ENCODE data around the gene AIFM3. TPM values are rescaled to one million over a fixed set of nuclear protein-coding genes. Genes with fewer than 3 reads are reported as not detected.

Gene AIFM3
- total and polyA plus RNA-seq, 11 donors, result 0.25 to 3.0 (median 0.49) TPM; not detected in 2

DNA sequence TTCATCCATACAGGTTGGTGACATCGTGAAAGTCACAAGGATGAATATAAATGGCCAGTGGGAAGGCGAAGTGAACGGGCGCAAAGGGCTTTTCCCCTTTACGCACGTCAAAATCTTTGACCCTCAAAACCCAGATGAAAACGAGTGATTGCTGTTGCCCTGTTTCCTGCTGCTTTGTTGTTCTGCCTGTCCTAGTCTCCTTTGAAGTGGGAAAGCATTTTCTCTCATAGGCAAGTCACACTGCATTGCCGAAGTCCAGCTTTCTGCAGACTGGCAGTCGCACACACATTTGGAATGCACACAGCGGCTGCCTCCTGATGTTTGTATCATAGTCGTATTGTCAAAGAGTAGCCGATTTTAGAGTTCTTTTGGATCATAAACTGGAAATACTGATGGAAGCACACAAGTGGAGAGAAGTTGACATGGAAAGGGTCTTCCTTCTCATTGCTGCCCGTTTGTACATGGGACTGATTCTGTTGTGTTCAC is 17.3 kb upstream of the AIFM3 start:
- intact Hi-C loops (cut with DNase I), result loop anchor here in 1 of 10 donors (5.0 kb wide), 1 partner anchor 33 kb away; the partner anchor contains the start of gene LZTR1
- H3K36me3 ChIP-seq, result peaks cover 0 to 60% (median 40%) of the 10 kb centered on the region in 9 donors

DNA sequence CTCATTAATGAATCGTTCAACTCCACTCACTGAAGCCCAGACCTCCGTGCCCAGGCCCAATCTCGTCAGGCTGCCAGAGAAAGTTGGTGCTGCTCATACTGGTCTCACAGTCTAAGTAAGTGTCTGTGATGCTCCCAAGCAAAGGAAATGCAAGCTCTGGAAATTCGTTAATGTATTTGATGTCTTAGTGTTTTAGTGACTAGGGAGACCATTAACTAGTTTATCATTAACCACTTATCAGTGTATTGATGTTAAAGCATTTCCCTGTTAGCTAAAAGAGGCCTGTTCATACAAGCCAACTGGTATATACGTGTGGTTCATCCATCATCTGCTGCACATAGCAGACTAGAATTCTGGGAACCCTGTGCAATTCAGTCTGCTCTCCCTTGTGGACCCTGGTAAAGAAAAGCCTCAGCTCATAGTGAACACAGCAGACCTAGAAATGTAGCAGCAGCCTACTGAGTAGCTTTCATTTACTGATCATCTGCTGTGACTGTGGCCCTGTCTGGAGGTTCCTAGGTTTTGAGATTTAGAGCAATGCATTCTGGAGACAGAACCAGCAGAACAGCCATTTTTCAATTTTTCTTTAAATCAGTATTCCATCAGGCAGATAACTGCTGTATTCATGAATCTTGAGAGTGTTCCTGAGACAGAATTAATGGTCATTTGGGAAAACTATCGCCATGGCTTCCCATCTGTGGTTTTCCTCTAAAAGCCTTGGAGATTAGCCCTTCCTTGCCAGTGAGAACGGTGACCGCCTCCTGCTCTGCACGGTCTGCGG is 15.7 kb upstream of the AIFM3 start:
- WGBS, 4 donors, result 82 to 89% (median 88%) methylated on average over 10 of the region's 10 CpGs
- intact Hi-C loops (cut with DNase I), result no loop called here
- H3K4me1 ChIP-seq, result peaks cover 0 to 19% (median 6%) of the 10 kb centered on the region in 12 donors
- TF ChIP-seq POLR2A (IDR thresholded peaks at IDR 0.05), result no peak
- TF ChIP-seq, protein P1, sequence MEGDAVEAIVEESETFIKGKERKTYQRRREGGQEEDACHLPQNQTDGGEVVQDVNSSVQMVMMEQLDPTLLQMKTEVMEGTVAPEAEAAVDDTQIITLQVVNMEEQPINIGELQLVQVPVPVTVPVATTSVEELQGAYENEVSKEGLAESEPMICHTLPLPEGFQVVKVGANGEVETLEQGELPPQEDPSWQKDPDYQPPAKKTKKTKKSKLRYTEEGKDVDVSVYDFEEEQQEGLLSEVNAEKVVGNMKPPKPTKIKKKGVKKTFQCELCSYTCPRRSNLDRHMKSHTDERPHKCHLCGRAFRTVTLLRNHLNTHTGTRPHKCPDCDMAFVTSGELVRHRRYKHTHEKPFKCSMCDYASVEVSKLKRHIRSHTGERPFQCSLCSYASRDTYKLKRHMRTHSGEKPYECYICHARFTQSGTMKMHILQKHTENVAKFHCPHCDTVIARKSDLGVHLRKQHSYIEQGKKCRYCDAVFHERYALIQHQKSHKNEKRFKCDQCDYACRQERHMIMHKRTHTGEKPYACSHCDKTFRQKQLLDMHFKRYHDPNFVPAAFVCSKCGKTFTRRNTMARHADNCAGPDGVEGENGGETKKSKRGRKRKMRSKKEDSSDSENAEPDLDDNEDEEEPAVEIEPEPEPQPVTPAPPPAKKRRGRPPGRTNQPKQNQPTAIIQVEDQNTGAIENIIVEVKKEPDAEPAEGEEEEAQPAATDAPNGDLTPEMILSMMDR (IDR thresholded peaks at IDR 0.05), result no peak
- H3K27me3 ChIP-seq, result no peaks in the 10 kb centered on the region
- DNase-seq (no peak), ATAC-seq (no peak)
- peaks cover 0 to 60% (median 40%) of the 10 kb centered on the region in 9 donors for H3K36me3 ChIP-seq
- no peaks in the 10 kb centered on the region for H3K9me3 ChIP-seq
- H3K27ac ChIP-seq, result no peak overlapping the region
- no peak overlapping the region for H3K4me3 ChIP-seq

More for the DNA sequence above, 17.3 kb upstream of the AIFM3 start:
- Histone ChIP-seq H3K9me3 (no peaks in the 10 kb centered on the region), H3K4me3 (no peak overlapping the region), H3K27me3 (no peaks in the 10 kb centered on the region), H3K4me1 (peaks cover 0 to 31% (median 17%) of the 10 kb centered on the region in 12 donors), H3K27ac (no peak overlapping the region)
- TF ChIP-seq POLR2A (IDR thresholded peaks at IDR 0.05), result no peak
- TF ChIP-seq, protein P1 (IDR thresholded peaks at IDR 0.05), result no peak
- WGBS, 4 donors, result 84 to 88% (median 85%) methylated on average over 13 of the region's 13 CpGs
- DNase-seq, result no peak
- ATAC-seq, result no peak

DNA sequence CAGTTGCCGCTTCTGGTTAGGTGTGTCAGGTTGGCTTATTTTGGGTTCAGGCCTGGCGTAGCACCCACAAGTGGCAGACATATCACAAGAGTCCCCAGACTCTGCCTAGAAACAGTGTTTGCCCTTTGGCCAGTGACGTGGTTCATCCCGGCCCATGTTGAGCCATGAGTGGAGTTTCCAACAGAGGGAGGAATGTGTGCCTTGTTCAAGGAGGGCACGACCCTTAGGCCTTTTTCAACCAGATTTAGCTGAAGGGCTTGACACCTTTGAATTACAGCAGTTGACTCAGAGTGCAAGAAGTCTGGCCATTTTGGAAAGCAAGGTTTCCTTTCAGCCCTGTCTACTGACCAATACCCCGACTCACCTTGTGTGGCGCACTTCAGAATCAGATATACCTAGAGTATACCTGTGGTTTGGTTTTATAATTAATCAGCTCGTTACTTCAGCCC is 15.1 kb upstream of the AIFM3 start:
- ATAC-seq (no peak), DNase-seq (no peak)
- Histone ChIP-seq H3K4me1 (peaks cover 0 to 19% (median 4%) of the 10 kb centered on the region in 12 donors), H3K9me3 (no peaks in the 10 kb centered on the region), H3K36me3 (peaks cover 0 to 59% (median 40%) of the 10 kb centered on the region in 9 donors), H3K4me3 (no peak overlapping the region), H3K27me3 (no peaks in the 10 kb centered on the region), H3K27ac (no peak overlapping the region)
- intact Hi-C loops (cut with DNase I), result no loop called here
- TF ChIP-seq, protein P1 (IDR thresholded peaks at IDR 0.05), result no peak
- no peak for TF ChIP-seq POLR2A (IDR thresholded peaks at IDR 0.05)
- 92 to 94% (median 93%) methylated on average over 8 of the region's 8 CpGs for WGBS, 4 donors

DNA sequence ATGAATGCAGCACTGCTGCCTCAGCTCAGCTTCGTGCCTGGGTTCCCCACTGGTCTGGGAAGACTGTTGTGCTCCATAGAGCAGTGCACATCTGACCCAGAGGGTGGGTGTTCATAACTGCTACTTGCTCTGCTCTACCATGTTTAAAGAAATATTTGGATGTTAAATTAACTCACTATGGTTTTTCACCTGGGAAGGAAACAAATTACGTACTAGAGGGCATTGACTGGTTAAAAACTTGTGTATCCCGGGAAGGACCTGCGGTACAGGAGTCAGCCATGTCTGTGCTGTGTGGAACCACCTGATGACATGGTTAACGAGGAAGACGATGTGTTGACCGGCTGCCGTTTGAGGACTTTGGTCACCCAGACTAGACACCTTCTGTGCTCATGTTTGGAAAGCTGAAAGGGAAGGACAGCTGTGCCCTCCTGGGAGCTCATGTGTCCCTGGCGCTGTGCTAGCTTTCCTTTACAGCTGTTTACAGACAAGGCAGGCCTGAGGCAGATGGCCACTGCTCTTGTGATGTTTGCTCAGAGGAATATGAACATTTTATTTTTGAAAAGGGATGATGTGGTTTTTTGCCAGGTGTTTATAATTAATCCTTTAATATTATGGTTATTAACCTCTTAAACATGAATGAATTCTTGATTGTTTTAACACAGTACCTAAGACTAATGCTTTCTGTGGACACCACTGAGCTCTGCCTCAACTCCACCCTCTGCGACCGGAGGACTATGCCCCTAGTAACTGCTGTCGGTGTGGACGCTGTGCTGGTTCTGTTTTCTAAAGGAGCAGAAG is 14.3 kb upstream of the AIFM3 start:
- TF ChIP-seq, protein P1 (IDR thresholded peaks at IDR 0.05), result no peak
- TF ChIP-seq POLR2A (IDR thresholded peaks at IDR 0.05), result no peak
- no peaks in the 10 kb centered on the region for H3K27me3 ChIP-seq
- DNase-seq, result no peak
- H3K9me3 ChIP-seq, result no peaks in the 10 kb centered on the region
- 78 to 84% (median 81%) methylated on average over 13 of the region's 13 CpGs for WGBS, 4 donors
- H3K4me3 ChIP-seq, result no peak overlapping the region
- H3K36me3 ChIP-seq, result peaks cover 0 to 59% (median 40%) of the 10 kb centered on the region in 9 donors
- intact Hi-C loops (cut with DNase I), result no loop called here
- no peak overlapping the region for H3K27ac ChIP-seq
- peaks cover 0 to 19% (median 4%) of the 10 kb centered on the region in 12 donors for H3K4me1 ChIP-seq
- ATAC-seq, result no peak
